Right kidney (tissue), 9 donors: ENCODE data around the gene HRC.
A peak's percentile ranks its signal among the peaks of the same experiment; 100 is the strongest.
"Not testable (repeated sequence)": the region's sequence is repeated elsewhere in the genome, so short reads cannot be mapped to it uniquely, and the experiment has no call there.

Experiments used
- DNase-seq: peaks from one replicate; pipeline ENCODE4 v3.0.0-alpha.2; 2016
- long read RNA-seq, 8 donors: transcript quantifications; one replicate each; lab custom pipeline, GENCODE V29; 2026

HRC gene, protein sequence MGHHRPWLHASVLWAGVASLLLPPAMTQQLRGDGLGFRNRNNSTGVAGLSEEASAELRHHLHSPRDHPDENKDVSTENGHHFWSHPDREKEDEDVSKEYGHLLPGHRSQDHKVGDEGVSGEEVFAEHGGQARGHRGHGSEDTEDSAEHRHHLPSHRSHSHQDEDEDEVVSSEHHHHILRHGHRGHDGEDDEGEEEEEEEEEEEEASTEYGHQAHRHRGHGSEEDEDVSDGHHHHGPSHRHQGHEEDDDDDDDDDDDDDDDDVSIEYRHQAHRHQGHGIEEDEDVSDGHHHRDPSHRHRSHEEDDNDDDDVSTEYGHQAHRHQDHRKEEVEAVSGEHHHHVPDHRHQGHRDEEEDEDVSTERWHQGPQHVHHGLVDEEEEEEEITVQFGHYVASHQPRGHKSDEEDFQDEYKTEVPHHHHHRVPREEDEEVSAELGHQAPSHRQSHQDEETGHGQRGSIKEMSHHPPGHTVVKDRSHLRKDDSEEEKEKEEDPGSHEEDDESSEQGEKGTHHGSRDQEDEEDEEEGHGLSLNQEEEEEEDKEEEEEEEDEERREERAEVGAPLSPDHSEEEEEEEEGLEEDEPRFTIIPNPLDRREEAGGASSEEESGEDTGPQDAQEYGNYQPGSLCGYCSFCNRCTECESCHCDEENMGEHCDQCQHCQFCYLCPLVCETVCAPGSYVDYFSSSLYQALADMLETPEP
- long read RNA-seq, donor 1, transcript HRC-201 (6 exons, 2,385 nt): major isoform, 6 of 6 reads
- long read RNA-seq, donor 1, partial matches to known transcripts: 0 of 6 reads
- long read RNA-seq, donor 1, other reads (novel, unspliced or antisense): 0 of 6 reads
- long read RNA-seq, donor 2, partial matches to known transcripts: 5 of 6 reads
- long read RNA-seq, donor 2, other reads (novel, unspliced or antisense): 0 of 6 reads
- long read RNA-seq, donor 3, partial matches to known transcripts: 0 of 3 reads
- long read RNA-seq, donor 3, other reads (novel, unspliced or antisense): 0 of 3 reads
- long read RNA-seq, donor 4, transcript HRC-201 (6 exons, 2,385 nt): major isoform, 6 of 6 reads
- long read RNA-seq, donor 4, partial matches to known transcripts: 0 of 6 reads
- long read RNA-seq, donor 4, other reads (novel, unspliced or antisense): 0 of 6 reads
- long read RNA-seq, donor 5, transcript HRC-201 (6 exons, 2,385 nt): major isoform, 5 of 41 reads
- long read RNA-seq, donor 5, partial matches to known transcripts: 36 of 41 reads
- long read RNA-seq, donor 5, other reads (novel, unspliced or antisense): 0 of 41 reads
- long read RNA-seq, donor 6, transcript HRC-201 (6 exons, 2,385 nt): major isoform, 5 of 5 reads
- long read RNA-seq, donor 6, partial matches to known transcripts: 0 of 5 reads
- long read RNA-seq, donor 6, other reads (novel, unspliced or antisense): 0 of 5 reads
- long read RNA-seq, donor 7, transcript HRC-201 (6 exons, 2,385 nt): major isoform, 6 of 6 reads
- long read RNA-seq, donor 7, partial matches to known transcripts: 0 of 6 reads
- long read RNA-seq, donor 7, other reads (novel, unspliced or antisense): 0 of 6 reads
- long read RNA-seq, donor 8, partial matches to known transcripts: 0 of 2 reads
- long read RNA-seq, donor 8, other reads (novel, unspliced or antisense): 0 of 2 reads

DNA sequence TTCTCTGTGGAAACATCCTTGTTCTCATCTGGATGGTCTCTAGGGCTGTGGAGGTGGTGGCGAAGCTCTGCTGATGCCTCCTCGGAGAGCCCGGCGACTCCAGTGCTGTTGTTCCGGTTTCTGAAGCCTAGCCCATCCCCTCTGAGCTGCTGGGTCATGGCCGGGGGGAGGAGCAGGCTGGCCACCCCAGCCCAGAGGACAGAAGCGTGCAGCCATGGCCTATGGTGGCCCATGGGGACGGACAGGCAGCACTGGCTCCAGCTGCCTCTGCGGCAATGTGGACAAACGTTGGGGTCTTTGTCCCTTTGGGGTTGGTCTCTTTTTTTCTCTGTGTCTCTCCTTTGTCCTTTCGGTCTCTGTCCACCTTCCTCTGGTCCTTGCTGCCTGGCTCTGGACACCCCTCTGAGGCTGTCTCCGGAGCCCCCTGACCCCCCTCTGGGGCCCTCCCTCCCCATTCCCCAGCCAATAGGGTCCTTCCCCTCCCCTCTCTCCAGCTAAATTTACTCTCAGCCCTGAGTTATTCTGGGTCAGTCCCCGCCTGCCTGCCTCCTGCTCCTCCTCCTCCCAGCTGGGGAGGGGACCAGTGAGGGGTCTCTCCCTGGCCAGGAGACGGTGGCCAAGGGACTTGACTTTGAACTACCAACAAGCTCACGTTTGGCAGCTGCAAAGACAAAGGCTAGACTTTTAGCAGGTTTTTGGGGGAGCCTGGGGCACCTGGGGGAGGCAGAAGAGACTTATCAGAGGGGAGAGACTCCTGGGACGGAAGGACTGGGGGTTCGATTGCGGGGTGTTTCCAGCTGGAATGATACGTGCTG is at the start of gene HRC:
TSS of gene HRC (minus strand) at position 392 of the 815 bp plus-strand sequence. CDS start at position 233, 159 bp downstream.
- DNase-seq: peak; percentile 68

DNA sequence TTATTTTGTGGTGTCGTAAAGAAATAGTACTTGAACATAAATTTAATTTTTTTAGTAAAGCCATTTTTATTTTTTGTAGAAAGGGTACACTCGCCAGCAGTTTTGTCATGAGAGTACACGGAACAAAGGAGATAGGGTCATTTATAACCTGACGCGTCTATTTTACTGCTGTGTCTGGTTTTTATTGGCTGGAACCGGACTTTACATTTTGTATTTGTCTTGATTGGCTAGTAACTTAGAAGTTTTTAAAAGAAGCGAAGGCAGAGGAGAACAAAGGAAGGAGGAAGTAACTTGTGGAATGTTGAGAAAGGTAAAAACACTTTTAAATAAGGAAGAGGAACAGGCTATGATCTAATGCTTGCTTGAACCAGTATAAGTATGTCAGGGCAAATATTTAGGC is 45.8 kb upstream of the HRC start:
- no peak for DNase-seq

DNA sequence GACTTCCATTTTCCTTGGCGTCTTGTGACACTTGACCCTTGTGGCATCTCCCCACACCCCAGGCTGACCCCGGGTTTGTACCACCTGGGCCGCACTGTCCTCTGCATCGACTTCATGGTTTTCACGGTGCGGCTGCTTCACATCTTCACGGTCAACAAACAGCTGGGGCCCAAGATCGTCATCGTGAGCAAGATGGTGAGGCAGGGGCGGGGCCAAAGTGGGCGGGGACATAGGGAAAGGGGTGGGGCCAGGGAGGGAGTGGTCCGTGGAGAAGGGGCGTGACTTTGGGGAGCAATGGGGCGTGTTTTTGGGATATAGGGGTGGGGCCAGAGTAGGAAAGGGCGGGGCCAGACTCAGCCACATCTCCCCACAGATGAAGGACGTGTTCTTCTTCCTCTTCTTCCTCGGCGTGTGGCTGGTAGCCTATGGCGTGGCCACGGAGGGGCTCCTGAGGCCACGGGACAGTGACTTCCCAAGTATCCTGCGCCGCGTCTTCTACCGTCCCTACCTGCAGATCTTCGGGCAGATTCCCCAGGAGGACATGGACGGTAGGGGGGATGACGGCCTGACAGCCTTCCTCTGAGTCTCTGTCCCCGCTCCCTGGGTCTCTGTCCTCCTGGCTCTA is 45.2 kb upstream of the HRC start:
- DNase-seq: no peak

DNA sequence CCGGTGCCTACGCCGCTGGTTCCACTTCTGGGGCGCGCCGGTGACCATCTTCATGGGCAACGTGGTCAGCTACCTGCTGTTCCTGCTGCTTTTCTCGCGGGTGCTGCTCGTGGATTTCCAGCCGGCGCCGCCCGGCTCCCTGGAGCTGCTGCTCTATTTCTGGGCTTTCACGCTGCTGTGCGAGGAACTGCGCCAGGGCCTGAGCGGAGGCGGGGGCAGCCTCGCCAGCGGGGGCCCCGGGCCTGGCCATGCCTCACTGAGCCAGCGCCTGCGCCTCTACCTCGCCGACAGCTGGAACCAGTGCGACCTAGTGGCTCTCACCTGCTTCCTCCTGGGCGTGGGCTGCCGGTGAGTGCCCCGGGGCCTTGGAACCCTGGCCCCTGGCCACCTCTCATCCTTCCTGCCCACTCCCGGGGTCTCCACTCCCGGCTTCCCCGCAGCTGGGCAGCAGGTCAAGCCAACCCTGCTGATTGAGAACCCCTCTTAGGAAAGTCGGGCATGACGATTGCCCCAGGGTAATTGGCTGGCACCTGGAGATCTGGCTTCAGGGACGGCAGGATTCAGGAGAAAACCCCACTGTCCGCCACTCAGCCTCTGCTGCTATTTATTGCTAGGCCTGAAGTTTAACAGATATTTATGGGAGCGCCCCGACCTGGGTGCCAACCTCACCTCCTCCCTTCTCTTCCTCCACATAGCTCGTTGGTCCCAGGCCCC is 41.5 kb upstream of the HRC start:
- peak; percentile 61 for DNase-seq

DNA sequence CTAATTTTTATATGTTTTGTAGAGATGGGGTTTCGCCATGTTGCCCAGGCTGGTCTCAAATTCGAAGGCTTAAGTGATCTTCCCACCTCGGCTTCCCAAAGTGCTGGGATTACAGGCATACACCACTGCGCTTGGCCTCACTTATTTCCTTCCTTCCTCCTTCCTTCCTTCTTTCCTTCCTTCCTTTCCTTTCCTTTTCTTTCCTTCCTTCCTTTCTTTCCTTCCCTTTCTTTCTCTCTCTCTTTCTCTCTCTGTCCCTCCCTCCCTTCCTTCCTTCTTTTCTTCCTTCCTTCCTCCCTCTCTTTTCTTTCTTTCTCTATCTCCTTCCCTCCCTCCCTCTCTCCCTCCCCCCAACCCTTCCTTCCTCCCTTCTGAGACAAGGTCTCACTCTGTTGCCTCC is 39.2 kb upstream of the HRC start:
- DNase-seq: no peak

DNA sequence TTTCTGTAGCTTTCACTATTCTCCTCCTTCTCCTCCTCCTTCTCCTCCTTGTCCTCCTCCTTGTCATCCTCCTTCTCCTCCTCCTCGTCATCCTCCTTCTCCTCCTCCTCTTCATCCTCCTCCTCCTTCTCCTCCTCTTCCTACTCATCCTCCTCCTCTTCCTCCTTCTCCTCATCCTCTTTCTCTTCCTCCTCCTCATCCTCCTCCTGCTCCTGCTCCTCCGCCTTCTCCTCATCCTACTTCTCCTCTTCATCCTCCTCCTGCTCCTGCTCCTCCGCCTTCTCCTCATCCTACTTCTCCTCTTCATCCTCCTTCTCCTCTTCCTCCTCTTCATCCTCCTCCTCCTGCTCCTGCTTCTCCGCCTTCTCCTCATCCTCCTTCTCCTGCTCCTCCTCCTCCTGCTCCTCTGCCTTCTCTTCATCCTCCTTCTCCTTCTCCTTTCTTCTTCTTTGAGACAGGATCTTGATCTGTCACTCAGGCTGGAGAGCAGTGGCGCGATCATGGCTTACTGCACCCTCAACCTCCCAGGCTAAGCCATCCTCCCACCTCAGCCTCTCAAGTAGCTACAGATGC is 38.7 kb upstream of the HRC start:
- DNase-seq: no peak

DNA sequence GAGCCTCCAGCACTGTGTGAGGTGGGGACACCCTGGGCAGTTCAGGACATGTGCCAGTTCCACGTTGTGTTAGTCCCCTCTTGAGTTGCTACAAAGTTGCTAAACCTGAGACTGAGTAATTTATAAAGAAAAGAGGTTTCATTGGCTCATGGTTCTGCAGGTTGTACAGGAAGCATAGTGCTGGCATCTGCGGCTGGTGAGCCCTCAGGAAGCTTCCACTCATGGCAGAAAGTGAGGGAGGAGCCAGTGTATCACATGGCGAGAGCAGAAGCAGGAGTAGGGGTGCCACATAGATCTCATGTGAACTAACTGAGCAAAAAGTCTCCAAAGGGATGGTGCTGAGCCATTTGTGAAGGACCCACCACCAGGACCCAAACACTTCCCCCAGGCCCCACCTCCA is 35.6 kb upstream of the HRC start:
- no peak for DNase-seq

DNA sequence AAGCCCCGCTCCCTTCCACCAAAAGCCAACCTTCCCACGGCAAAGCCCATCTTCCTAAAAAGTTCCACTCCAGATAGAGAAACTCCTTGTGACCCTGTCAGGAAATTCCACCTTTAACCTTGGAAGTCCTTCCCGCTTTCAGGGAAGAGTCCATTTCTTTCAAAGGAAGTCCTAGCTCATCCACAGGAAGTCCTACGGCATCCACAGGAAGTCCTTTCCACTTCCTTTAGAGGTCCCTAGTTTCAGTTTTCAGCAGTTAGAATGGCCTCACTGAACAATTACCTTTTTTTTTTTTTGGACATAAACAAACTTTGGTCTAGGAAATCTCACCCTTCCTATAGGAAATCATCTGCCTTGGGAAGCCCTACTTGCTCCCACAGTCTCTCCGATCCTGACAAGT is 34.1 kb upstream of the HRC start:
- DNase-seq: no peak

DNA sequence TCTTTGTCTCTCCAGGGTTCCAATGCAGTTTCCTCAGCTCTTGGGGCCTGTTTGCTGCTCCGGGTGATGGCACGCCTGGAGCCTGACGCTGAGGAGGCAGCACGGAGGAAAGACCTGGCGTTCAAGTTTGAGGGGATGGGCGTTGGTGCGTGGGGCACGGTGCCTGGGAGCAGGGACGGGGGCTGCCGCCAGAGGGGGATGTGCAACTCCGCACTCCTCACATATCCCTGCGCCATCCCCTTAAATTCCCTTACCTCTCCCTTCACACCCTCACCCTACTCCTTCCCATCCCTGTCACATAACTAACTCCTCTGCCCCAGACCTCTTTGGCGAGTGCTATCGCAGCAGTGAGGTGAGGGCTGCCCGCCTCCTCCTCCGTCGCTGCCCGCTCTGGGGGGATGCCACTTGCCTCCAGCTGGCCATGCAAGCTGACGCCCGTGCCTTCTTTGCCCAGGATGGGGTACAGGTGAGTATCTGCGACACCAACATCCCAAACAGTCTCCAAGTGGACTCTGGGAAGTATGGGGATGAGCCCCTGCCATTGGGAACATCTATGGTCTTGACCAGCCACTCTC is 33.5 kb upstream of the HRC start:
- DNase-seq: no peak

DNA sequence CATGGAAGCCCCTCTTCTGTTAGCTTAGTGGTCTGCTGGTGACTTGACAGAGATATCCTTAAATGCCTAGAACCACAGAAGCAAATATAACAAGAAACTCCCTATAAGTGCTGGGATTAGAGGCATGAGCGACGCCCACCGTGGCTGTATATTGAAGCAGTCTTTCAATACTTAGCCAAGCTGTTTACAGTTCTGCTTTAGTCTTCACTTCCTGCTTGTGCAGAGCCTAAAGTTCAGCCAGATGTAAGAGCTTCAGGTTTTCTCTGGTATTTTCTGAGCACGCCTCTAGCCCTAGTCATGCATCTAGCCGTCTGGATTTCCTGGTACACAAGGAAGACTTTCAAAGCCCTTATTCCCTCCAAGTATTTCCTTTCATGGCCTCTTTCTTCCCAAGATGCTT is 30.9 kb upstream of the HRC start:
- DNase-seq: no peak

DNA sequence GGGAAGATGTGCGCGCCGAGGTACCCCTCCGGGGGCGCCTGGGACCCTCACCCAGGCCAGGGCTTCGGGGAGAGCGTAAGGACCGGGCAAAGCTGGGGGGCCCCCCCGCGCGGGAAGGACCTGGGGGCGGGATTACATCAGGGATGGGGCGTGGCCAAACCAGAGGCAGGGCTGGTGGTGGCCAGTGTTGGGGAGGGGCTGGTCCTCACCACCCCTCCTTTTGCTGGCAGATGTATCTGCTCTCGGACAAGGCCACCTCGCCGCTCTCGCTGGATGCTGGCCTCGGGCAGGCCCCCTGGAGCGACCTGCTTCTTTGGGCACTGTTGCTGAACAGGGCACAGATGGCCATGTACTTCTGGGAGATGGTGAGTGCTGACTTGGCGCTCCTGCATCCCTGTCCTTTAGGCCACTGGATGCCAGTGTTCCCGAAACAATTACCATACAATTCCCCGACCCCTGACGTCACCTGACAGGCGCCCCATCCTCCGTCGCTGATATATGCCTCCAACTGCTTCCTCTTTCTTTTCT is 27.7 kb upstream of the HRC start:
- DNase-seq: no peak

DNA sequence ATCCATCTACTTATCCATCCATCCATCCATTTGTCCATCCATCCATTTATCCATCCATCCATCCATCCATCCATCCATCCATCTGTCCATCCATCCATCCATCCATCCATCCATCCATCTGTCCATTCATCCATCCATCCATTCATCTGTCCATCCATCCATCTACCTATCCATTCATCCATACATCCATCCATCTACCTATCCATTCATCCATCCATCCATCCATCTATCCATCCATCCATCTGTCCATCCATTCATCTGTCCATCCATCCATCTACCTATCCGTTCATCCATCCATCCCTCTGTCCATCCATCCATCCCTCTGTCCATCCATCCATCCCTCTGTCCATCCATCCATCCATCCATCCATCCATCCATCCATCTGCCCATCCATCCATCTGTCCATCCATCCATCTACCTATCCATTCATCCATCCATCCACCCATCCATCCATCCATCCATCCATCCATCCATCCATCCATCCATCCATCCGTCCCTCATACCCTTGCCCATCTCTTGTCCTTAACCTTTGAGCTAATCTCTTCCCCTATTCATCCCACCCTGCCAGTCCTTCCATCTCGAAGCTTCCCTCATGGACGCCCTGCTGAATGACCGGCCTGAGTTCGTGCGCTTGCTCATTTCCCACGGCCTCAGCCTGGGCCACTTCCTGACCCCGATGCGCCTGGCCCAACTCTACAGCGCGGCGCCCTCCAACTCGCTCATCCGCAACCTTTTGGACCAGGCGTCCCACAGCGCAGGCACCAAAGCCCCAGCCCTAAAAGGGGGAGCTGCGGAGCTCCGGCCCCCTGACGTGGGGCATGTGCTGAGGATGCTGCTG is 27.0 kb upstream of the HRC start:
- DNase-seq: not testable (repeated sequence)

DNA sequence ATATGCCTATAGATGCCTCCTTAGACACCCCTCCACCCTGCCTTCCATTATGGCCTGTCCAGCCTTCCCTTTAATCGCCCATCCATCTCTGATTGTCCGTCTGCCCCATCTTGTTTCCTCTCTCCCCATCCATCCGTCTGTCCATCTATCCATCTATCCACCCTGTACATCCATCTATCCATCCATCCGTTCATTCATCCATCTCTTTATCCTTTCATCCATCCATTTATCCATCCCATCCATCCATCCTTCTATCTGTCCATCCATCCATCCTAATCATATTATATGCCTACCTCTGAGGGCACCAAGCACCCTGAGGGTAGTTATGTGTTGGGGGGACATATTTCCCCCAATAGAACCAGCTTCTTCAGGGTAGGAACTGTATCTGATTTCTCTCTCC is 25.5 kb upstream of the HRC start:
- no peak for DNase-seq

DNA sequence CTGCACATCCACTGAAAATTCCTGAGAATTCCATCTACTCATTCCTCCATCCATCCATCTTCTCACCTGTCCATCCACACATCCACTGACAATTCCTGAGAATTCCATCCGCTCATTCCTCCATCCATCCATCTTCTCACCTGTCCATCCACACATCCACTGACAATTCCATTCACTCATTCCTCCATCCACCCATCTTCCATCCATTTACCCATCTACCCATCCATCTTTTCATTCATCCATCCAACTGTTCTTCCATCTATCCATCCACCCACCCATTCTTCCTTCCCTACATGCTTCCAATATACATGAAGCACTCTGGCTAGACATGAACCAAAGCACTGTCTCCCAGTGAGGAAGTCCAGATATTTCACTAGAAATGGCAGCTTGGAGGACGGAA is 18.0 kb upstream of the HRC start:
- DNase-seq: no peak

DNA sequence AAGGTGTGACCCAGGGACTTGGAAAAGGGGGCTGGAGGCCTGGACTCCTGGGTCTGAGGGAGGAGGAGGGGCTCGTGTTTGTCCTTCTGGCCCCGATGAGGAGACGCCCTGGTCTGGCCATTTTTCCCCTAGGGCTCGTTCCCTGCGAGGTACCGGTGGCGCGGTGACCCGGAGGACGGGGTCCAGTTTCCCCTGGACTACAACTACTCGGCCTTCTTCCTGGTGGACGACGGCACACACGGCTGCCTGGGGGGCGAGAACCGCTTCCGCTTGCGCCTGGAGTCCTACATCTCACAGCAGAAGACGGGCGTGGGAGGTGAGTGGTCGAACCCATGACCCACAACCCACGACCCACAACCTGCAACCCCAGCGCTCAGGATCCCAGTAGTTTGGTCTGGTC is 13.2 kb upstream of the HRC start:
- no peak for DNase-seq

DNA sequence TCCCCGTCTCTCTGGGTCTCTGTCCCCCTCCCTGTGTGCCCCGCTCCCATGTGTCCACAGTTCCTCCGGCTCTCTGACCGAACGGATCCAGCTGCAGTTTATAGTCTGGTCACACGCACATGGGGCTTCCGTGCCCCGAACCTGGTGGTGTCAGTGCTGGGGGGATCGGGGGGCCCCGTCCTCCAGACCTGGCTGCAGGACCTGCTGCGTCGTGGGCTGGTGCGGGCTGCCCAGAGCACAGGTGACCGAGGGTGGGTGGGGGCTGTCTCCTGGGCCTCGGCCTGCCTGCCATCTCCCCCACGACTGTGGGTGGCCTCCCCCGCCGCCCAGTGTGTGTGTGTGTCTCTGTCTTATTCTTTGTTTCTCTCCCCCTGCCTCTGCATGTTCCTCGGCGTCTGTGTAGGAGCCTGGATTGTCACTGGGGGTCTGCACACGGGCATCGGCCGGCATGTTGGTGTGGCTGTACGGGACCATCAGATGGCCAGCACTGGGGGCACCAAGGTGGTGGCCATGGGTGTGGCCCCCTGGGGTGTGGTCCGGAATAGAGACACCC is 12.7 kb upstream of the HRC start:
- DNase-seq: no peak

DNA sequence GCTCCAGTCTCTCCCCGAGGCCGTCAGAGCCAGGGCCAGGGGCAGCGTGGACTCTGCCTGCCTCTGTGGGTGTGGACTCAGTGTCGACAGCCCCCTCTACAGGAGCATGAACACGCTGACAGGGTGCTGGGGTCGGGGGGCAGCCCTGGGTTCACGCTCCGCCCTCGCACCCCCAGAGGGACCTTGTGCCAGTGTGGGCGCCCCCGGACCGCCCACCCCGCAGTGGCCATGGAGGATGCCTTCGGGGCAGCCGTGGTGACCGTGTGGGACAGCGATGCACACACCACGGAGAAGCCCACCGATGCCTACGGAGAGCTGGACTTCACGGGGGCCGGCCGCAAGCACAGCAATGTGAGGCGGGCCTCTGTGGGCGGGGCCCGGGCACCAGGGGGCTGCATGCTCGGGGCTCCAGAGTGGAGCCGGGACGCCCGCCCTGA is 10.7 kb upstream of the HRC start:
- DNase-seq: peak; percentile 45
